Lung (tissue), 12 donors: ENCODE measurements around the gene HOXA9. TPM values are rescaled to one million over a fixed set of nuclear protein-coding genes. Genes with fewer than 3 reads are reported as not detected.

Experiments
- ATAC-seq: fragments of 200-7000 bp; cut with Tn5 transposase; one replicate; pipeline ENCODE4 v1.9.1; 2020; ENCODE audit warnings: moderate number of reproducible peaks; ENCODE audit not compliant: insufficient read depth, low FRiP score
- DNase-seq, 3 donors: peaks; one replicate each; pipeline ENCODE4 v3.0.0-alpha.2; 2013 to 2017
- H3K27ac ChIP-seq, 2 donors: one replicate each; pipeline ENCODE4 v1.5.1; 2013; ENCODE audit warnings: mild to moderate bottlenecking in 2 of 2, moderate library complexity in 2 of 2, control low read depth in 1 of 2, inconsistent platforms in 1 of 2, low read depth in 1 of 2, low read length in 1 of 2
- H3K27me3 ChIP-seq, 3 donors: one replicate each; pipeline ENCODE4 v1.5.1; 2013; ENCODE audit warnings: low read length in 2 of 3; ENCODE audit not compliant: control insufficient read depth in 3 of 3, insufficient read depth in 3 of 3
- H3K36me3 ChIP-seq, 4 donors: one replicate each; pipeline ENCODE4 v1.5.1; 2013; ENCODE audit warnings: low read length in 4 of 4, mild to moderate bottlenecking in 1 of 4, moderate library complexity in 1 of 4; ENCODE audit not compliant: control insufficient read depth in 4 of 4, insufficient read depth in 4 of 4
- H3K4me1 ChIP-seq, 5 donors: one replicate each; pipeline ENCODE4 v1.5.1; 2013; ENCODE audit warnings: low read length in 5 of 5, mild to moderate bottlenecking in 2 of 5, moderate library complexity in 1 of 5; ENCODE audit not compliant: control insufficient read depth in 5 of 5, insufficient read depth in 5 of 5
- H3K4me3 ChIP-seq: one replicate; pipeline ENCODE4 v1.5.1; 2013; ENCODE audit warnings: mild to moderate bottlenecking, control low read depth, moderate library complexity
- H3K9ac ChIP-seq, 2 donors: one replicate each; pipeline ENCODE4 v1.5.1; 2013; ENCODE audit warnings: low read length in 2 of 2, control low read depth in 1 of 2; ENCODE audit not compliant: insufficient read depth in 1 of 2
- H3K9me3 ChIP-seq, 4 donors: one replicate each; pipeline ENCODE4 v1.5.1; 2013; ENCODE audit warnings: low read length in 3 of 4, mild to moderate bottlenecking in 1 of 4, moderate library complexity in 1 of 4; ENCODE audit not compliant: control insufficient read depth in 4 of 4, insufficient read depth in 3 of 4
- WGBS, 2 donors: extraction: QIAGEN DNeasy Blood & Tissue Kit; methylation state at CpG; one replicate each; pipeline ENCODE4 v1.1.7; 2013; 5-methylcytosine and 5-hydroxymethylcytosine counted together
- polyA plus RNA-seq, 2 donors: library from polyadenylated mRNA; stranded (reverse); fragments of 200-250 nt; gene quantifications; one replicate each; pipeline ENCODE4 v1.2.1, GENCODE V29; 2013
- total RNA-seq, 2 donors: library from RNA; depleted of rRNA in 1 of 2; stranded (reverse); fragments of >200 nt in 1 of 2; gene quantifications; one replicate each; pipeline ENCODE4 v1.2.1, GENCODE V29; 2014 to 2021
- TF ChIP-seq, protein P1 (sequence below): IDR thresholded peaks from 2 replicates; pipeline ENCODE4 v1.5.1; 2012; ENCODE audit warnings: mild to moderate bottlenecking; ENCODE audit errors: control extremely low read depth, extremely low read depth
- donor health status: control.
- donor health status: control.
- donor health status: Bipolar disorder and iron deficiency.
- donor health status: healthy.
- donor health status: DM: yes; HTN: yes; CAD: no.

HOXA9 gene
- total and polyA plus RNA-seq, 4 donors = 0.11 to 0.85 (median 0.43) TPM

- Histone ChIP-seq H3K4me1 (peaks cover 0 to 33% (median 4%) of the 10 kb centered on the region in 5 donors), H3K4me3 (peak overlapping the region; percentile 47), H3K36me3 (no peaks in the 10 kb centered on the region), H3K27ac (peak overlapping the region in 1 of 2 donors; percentile 78), H3K27me3 (peaks cover 0 to 85% (median 60%) of the 10 kb centered on the region in 3 donors), H3K9me3 (no peaks in the 10 kb centered on the region), H3K9ac (peak overlapping the region in 1 of 2 donors; percentile 43)
- DNase-seq (peak in 1 of 3 donors; percentile 59), ATAC-seq (no peak)
- TF ChIP-seq, protein P1, sequence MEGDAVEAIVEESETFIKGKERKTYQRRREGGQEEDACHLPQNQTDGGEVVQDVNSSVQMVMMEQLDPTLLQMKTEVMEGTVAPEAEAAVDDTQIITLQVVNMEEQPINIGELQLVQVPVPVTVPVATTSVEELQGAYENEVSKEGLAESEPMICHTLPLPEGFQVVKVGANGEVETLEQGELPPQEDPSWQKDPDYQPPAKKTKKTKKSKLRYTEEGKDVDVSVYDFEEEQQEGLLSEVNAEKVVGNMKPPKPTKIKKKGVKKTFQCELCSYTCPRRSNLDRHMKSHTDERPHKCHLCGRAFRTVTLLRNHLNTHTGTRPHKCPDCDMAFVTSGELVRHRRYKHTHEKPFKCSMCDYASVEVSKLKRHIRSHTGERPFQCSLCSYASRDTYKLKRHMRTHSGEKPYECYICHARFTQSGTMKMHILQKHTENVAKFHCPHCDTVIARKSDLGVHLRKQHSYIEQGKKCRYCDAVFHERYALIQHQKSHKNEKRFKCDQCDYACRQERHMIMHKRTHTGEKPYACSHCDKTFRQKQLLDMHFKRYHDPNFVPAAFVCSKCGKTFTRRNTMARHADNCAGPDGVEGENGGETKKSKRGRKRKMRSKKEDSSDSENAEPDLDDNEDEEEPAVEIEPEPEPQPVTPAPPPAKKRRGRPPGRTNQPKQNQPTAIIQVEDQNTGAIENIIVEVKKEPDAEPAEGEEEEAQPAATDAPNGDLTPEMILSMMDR = no peak
- WGBS, 2 donors = 1 to 2% methylated on average over 52 to 63 of the region's 63 CpGs
These were observed 9.4 kb downstream of the HOXA9 start for GRCh38 chr7:27155816-27156507.

DNA sequence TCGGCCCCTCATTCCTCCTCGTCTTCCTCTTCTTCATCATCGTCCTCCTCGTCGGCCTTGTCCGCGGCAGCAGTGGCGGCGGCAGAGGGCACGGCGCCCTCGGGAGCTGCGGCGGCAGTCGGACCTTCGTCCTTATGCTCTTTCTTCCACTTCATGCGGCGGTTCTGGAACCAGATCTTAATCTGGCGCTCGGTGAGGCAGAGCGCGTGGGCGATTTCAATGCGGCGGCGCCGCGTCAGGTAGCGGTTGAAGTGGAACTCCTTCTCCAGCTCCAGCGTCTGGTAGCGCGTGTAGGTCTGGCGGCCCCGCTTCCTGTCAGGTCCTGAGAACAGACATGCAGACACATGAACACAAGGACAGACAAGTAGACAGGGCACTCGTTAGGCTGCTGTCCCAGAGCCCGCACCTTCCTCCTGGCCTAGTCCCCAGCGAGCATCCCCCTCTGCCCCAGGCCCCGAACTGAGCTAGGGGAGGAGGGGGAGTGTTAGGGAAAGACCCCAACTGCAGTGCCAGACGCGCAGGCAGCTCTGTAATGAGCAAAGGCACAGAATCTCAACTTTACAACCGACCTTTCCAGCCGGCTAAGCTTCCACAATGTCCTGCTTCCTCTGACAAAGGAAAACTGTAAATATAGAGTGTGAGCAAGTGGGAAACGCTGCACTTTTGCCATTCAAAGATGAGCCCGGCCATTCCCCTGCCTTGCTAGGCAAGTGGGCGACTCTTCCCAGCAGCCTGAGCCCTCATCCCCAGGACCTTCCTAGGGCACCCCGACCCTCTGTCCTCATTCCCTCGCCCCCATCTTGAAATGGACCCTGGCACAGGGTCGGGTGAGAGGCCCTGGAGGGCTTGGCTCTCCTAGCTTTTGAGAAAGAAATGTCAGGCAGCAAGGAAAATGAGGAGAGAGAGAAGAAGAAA is 10.2 kb downstream of the HOXA9 start:
- Histone ChIP-seq H3K4me1 (peaks cover 0 to 36% (median 4%) of the 10 kb centered on the region in 5 donors), H3K4me3 (no peak overlapping the region), H3K27me3 (peaks cover 0 to 87% (median 59%) of the 10 kb centered on the region in 3 donors), H3K36me3 (no peaks in the 10 kb centered on the region), H3K27ac (peak overlapping the region in 1 of 2 donors; percentile 21), H3K9me3 (no peaks in the 10 kb centered on the region), H3K9ac (peak overlapping the region in 1 of 2 donors; percentile 33)
- WGBS, 2 donors = 21 to 35% methylated on average over 48 of the region's 48 CpGs
- ATAC-seq (no peak), DNase-seq (peak in 1 of 3 donors; percentile 35)
- TF ChIP-seq, protein P1 = no peak

- no peak for DNase-seq
These were observed 11.0 kb downstream of the HOXA9 start for GRCh38 chr7:27154369-27154768.

More at GRCh38 chr7:27154369-27154768, 11.0 kb downstream of the HOXA9 start:
- H3K27ac ChIP-seq = no peak overlapping the region
- no peaks in the 10 kb centered on the region for H3K36me3 ChIP-seq
- H3K9me3 ChIP-seq = no peaks in the 10 kb centered on the region
- 64 to 65% methylated on average over 10 of the region's 10 CpGs for WGBS, 2 donors
- peaks cover 0 to 43% (median 4%) of the 10 kb centered on the region in 5 donors for H3K4me1 ChIP-seq
- H3K4me3 ChIP-seq = no peak overlapping the region
- no peak overlapping the region for H3K9ac ChIP-seq
- H3K27me3 ChIP-seq = peaks cover 0 to 82% (median 51%) of the 10 kb centered on the region in 3 donors
- ATAC-seq = no peak
- TF ChIP-seq, protein P1 = no peak
